Breast epithelium (tissue), 3 donors: ENCODE results near the gene ABCC6.
"Not testable (repeated sequence)": the region's sequence is repeated elsewhere in the genome, so short reads cannot be mapped to it uniquely, and the experiment has no call there.

Source experiments
- POLR2A ChIP-seq: fragments of 450-650 bp; IDR thresholded peaks from one replicate; pipeline ENCODE4 v1.6.1; 2016; ENCODE audit warnings: antibody characterized with exemption, mild to moderate bottlenecking, moderate library complexity
- POLR2AphosphoS5 ChIP-seq, 3 donors: sonication (generic); formaldehyde crosslinking; IDR thresholded peaks; one replicate each; pipeline ENCODE4 v1.6.1; 2017; ENCODE audit warnings: antibody characterized with exemption in 3 of 3
- TF ChIP-seq, protein P1 (sequence below), 3 donors: fragments of 450-650 bp; IDR thresholded peaks; one replicate each; pipeline ENCODE4 v1.5.1; 2016 to 2017; ENCODE audit warnings: antibody characterized with exemption in 3 of 3, mild to moderate bottlenecking in 3 of 3, moderate library complexity in 3 of 3

DNA sequence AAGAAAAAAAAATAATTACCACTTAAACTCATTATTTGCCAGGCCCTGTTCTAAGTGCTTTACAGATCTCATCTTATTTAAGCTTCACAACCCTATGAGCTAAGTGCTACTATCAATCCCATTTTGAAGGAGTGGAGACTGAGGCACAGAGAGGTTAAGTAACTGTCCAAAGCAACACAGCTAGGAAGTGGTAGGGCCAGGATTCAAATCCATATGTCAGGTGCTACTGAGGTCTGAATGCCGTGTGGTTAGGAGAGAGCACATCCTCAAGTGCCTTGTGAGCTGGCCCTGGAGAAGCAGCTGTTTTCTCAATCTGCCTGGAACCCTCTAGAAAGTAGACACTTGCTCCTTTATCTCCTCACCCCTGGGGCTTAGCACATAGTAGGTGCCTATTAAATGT lies 11.9 kb downstream of the ABCC6 start:
- TF ChIP-seq, protein P1, sequence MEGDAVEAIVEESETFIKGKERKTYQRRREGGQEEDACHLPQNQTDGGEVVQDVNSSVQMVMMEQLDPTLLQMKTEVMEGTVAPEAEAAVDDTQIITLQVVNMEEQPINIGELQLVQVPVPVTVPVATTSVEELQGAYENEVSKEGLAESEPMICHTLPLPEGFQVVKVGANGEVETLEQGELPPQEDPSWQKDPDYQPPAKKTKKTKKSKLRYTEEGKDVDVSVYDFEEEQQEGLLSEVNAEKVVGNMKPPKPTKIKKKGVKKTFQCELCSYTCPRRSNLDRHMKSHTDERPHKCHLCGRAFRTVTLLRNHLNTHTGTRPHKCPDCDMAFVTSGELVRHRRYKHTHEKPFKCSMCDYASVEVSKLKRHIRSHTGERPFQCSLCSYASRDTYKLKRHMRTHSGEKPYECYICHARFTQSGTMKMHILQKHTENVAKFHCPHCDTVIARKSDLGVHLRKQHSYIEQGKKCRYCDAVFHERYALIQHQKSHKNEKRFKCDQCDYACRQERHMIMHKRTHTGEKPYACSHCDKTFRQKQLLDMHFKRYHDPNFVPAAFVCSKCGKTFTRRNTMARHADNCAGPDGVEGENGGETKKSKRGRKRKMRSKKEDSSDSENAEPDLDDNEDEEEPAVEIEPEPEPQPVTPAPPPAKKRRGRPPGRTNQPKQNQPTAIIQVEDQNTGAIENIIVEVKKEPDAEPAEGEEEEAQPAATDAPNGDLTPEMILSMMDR (IDR thresholded peaks at IDR 0.05): not testable (repeated sequence)
- not testable (repeated sequence) for TF ChIP-seq POLR2A; POLR2AphosphoS5 (IDR thresholded peaks at IDR 0.05)
